HG03095 (cell line): ENCODE results near the gene ARL8A.
"Not testable (repeated sequence)": the region's sequence is repeated elsewhere in the genome, so short reads cannot be mapped to it uniquely, and the experiment has no call there.

Source experiments
- ATAC-seq: cut with Tn5 transposase; IDR thresholded peaks from one replicate; pipeline ENCODE4 v1.9.1; 2021; ENCODE audit warnings: moderate library complexity; ENCODE audit not compliant: unreplicated experiment

The ARL8A gene

GRCh38 chr1:202121006-202121405 lies 23.5 kb downstream of the ARL8A start:
- ATAC-seq = no peak

GRCh38 chr1:202117898-202118371 lies 26.6 kb downstream of the ARL8A start:
- ATAC-seq = no peak

- no peak for ATAC-seq
These were observed 28.2 kb downstream of the ARL8A start for GRCh38 chr1:202116287-202116686.

GRCh38 chr1:202113690-202114300 lies 30.7 kb downstream of the ARL8A start:
- no peak for ATAC-seq

DNA sequence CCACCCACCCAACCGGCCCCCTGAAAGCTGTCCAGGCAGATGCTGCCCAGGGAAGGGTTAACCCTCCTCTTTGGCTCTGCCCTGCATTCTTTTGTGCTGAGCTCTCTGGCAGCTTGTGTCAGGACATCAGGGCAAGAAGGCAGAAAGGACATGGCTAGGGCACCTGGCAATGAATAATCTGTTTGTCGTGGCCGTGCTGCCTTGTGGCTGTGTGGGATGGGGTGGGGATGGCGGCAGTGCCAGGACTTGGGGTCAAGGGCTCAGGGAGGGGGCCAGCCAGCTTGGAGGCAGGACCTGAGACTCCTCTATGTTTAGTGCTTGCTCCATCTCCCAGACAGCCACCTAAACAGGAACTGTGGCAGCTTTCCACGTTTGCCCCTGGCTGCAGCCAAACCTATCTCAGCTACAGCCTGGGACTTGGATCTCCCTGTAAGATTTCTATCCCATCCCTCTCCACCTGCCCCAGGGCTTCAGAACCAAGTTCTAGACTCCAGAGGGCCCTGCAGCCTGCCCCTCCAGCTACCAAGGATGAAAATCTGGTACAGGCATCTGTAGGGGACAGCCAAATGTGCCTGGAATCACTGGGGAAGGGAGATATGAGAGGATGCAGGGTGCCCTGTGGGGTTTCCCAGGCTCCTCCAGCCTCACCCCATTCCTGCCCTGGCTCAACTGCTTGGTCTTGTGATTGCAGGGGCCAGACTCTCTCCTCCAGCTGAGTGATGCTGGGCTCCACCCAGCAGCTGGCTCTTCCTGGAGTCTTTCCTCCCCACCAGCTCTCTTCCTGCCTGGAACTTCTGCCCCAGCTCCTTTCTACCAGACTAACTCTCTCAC lies 31.5 kb downstream of the ARL8A start:
- ATAC-seq = no peak

- not testable (repeated sequence) for ATAC-seq
These were observed 32.9 kb downstream of the ARL8A start for GRCh38 chr1:202111589-202111988.

GRCh38 chr1:202110977-202111376 lies 33.6 kb downstream of the ARL8A start:
- ATAC-seq = no peak

GRCh38 chr1:202107801-202108731 lies 36.5 kb downstream of the ARL8A start:
- ATAC-seq = no peak

DNA sequence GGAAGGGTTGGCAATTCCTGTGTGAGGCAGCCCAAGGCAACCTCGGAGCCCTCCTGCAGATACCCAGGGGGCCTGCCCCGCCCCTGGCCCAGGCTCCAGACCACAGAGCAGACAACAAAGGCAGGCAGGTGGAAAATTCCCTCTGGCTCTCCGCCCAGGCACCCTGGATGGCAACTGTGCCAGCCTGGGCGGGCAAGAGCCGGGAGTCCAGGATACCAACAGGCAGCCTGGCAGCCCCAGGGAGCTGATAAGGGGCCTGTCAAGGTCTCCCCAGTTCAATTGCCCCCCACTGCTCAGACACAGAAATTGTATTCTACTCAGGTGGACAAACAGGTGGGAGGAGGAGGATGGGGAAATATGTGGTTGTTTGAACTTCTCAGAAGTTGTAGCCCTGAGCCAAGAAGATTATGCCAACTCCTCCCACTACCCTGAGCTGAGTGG lies 37.2 kb downstream of the ARL8A start:
- no peak for ATAC-seq

- no peak for ATAC-seq
These were observed 37.9 kb downstream of the ARL8A start for GRCh38 chr1:202106340-202107254.

DNA sequence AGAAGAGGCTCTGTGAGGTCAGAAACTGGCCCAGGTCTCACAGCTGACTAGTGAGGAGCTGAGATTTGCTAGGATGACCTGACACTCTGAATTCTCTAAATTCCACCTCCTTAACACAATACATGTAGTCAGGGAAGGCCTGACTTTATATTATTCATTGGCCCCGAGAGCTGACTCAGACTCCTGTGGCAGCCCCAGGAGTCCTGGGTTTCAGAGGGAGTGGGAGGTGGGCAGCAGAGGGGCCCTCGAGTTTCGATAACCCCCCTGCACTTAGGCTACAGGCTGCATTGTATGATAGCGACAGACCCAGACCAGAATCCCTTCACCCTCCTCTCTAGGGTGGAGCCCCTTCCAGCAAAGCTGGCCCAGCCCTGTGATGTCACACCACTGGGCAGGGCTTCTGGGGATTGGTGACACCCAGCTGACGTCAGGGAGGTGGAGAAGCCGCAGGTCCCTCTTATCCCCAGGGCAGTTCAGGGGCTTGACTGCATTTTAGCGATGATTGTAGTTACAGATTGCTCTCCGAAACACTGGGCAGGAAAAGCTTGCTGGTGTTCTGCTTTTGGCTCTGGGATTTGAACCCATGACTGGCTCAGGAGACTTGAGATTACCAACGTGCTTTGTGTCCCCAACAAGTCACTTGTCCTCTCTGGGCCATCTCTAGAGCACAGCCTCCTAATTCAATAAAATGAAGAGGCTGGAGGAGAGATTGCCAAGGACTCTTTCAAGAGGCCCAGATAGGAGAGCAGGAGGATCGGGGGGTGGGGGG lies 38.8 kb downstream of the ARL8A start:
- ATAC-seq = no peak

GRCh38 chr1:202104073-202104472 lies 40.5 kb downstream of the ARL8A start:
- no peak for ATAC-seq

DNA sequence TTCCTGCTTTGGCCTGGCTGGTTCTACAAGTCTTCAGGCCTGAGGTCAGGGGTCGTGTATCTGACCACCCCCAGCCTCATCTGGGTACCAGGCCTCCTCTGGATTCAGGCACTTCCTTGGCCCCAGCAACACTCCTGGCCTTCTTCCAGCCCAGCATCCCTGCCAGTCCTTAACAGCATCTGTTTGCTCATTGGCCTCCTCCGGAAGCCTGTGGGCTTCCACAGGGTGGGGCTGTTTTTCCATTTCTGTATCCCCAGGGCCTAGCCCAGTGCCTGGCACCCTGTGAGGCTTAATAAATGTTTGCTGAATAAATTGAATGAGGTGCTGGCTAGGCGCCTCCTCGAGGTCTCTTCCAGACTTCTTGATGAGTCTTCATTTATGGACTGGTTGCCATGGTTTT lies 43.4 kb downstream of the ARL8A start:
- ATAC-seq = no peak

- no peak for ATAC-seq
These were observed 50.7 kb downstream of the ARL8A start for GRCh38 chr1:202093858-202094257.

GRCh38 chr1:202090994-202091393 lies 53.5 kb downstream of the ARL8A start:
- no peak for ATAC-seq

GRCh38 chr1:202088206-202088605 lies 56.3 kb downstream of the ARL8A start:
- no peak for ATAC-seq

- ATAC-seq = no peak
These were observed 57.8 kb downstream of the ARL8A start for GRCh38 chr1:202086579-202087350.

- ATAC-seq = no peak
These were observed 58.7 kb downstream of the ARL8A start for GRCh38 chr1:202085682-202086373.
